Measurements from ENCODE around the gene CYSTM1. TPM values are rescaled to one million over a fixed set of nuclear protein-coding genes. Genes with fewer than 3 reads are reported as not detected.

CYSTM1 gene
- total and polyA plus RNA-seq, 2 of the 8 experiments (the other 6 are each of a cell fraction or from before 2014, with no cell fraction given), result 25.0 to 47.8 TPM

GRCh38 chr5:140176031-140176387 lies 1.0 kb downstream of the CYSTM1 start (continued):
- TF ChIP-seq CHD7 (IDR thresholded peaks at IDR 0.05; ENCODE audit: insufficient replicate concordance, low read length), result no peak
- no peak for TF ChIP-seq SIRT6 (IDR thresholded peaks at IDR 0.05; ENCODE audit: low read length)
- TF ChIP-seq RBBP5 (IDR thresholded peaks at IDR 0.05; ENCODE audit: borderline replicate concordance, low read depth, low read length), result no peak
- 0 out of 2 replicates have a peak, but pooled peaks have one; percentile 23 for TF ChIP-seq YY1 (IDR thresholded peaks at IDR 0.05; ENCODE audit: low read depth, low read length)
- TF ChIP-seq ASH2L (IDR thresholded peaks at IDR 0.05; ENCODE audit: low read length), result no peak
- no peak for TF ChIP-seq TEAD4 (IDR thresholded peaks at IDR 0.05; ENCODE audit: low read depth, low read length)

Data from H1 (cell line).